NCI-H2196 (cell line): ENCODE results near the gene MYCBPAP.

Experiments used
- DNase-seq: peaks from one replicate; lab custom pipeline; 2025; ENCODE audit not compliant: unreplicated experiment; lab: John Stamatoyannopoulos, UW

Gene MYCBPAP

DNA sequence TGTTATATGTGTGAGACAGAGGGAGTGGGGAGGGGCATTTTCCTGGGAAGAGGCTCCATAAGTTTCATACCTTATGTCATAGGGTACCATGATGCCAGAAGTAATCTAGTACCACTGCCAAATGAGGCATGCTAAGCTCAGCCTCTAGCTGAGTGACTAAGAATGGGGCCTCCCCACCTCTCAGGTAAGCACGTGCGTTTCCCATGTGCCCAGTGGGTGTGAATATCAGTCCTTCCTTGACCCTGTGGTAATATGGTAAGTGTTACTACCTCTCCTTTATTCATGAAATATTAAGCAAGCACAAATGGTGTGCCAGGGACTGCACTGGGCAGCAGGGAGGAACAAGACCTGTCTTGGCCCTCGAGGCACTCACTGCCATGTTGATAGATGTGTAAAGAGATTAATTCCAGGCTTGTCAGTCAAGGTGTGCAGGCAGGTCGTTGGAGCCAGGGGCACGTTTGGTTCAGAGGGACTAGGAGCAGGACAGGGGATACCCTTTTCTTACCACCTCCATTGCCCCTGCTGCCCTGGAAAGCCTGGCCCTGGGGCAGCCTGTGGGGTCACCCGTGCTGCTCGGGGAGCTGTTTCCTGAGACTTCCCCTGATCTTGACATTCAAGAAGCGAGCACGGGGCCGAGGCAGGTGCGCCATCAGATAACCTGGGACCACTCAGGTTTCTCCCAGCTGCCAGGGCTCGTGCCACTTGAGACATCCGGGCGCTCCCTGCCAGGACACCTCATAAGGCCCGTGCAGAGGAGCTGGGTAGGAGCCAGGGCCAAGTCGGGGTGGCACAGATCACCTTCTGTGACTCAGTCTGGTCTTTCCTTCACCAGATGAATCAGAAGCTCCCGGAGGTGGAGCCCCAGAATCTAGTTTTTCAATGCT is 20.8 kb upstream of the MYCBPAP start:
- peak; percentile 79 for DNase-seq

DNA sequence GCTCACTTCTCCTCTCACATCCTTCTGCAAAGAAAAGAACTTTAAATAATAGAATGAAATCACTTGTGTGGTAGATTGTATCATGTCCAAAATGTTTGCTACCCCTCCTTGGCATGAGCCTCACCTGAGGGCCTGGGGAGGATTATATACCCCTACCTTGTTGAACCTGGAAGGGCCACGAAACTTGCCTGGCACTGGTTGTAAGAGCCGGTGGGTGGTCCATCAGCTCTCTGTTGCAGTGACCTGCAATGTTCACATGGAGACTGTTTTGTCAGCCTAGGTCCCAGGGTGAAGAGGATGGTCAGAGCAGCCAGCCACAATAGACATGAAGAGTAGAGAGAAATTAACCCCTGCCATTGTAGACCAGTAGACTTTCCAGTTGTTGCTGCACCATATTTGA is 19.4 kb upstream of the MYCBPAP start:
- no peak for DNase-seq

DNA sequence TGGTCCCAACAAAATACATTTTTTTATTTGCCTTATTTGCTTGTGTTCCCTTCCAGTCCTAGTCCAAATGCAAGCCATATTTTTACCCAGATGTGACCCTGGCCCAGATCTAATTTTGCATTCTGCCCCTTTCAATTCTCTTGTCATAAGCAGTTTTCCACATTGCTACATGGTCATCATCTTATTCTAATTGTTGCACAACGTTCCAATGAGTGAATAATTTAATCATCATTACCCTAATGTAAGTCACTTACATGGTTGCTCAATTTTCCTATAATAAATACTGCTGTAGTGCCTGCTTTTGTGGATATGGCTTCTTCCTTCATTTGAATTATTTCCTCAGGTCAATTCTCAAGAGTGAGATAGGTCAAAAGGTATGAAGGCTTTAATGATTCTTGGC is 16.7 kb upstream of the MYCBPAP start:
- no peak for DNase-seq

DNA sequence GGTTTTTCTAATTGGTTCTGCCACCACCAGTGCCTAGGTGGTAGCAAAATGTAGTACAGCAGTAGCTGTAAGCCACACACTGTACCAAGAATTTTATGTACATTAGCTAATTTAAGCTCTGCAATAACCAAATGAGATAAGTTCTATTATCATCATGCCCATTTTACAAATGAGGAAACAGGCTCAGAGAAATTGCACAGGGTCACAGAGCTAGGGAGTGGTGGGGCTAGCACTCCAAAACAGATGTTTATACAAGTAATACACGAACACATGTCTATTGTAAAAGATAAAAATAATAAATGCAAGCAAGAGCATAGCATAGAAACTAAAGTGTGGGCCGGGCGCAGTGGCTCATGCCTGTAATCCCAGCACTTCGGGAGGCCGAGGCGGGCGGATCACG is 16.0 kb upstream of the MYCBPAP start:
- no peak for DNase-seq

GRCh38 chr17:50493744-50494143 is 14.5 kb upstream of the MYCBPAP start:
- no peak for DNase-seq

GRCh38 chr17:50495217-50495823 is 12.9 kb upstream of the MYCBPAP start:
- no peak for DNase-seq

DNA sequence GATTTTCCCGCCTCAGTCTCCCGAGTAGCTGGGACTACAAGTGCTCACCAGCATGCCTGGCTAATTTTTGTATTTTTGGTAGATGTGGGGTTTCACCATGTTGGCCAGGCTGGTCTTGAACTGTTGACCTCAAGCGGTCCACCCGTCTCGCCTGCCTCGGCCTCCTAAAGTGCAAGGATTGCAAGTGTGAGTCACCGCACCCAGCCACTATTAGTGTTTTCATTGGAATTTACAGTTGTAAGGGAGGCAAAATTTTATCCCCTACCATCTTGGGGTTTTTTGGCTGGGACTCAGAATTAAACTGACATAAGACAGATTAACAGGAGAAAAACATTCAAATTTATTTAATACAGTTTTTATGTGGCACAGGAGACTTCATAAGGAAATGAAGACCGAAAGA is 12.3 kb upstream of the MYCBPAP start:
- DNase-seq = no peak

DNA sequence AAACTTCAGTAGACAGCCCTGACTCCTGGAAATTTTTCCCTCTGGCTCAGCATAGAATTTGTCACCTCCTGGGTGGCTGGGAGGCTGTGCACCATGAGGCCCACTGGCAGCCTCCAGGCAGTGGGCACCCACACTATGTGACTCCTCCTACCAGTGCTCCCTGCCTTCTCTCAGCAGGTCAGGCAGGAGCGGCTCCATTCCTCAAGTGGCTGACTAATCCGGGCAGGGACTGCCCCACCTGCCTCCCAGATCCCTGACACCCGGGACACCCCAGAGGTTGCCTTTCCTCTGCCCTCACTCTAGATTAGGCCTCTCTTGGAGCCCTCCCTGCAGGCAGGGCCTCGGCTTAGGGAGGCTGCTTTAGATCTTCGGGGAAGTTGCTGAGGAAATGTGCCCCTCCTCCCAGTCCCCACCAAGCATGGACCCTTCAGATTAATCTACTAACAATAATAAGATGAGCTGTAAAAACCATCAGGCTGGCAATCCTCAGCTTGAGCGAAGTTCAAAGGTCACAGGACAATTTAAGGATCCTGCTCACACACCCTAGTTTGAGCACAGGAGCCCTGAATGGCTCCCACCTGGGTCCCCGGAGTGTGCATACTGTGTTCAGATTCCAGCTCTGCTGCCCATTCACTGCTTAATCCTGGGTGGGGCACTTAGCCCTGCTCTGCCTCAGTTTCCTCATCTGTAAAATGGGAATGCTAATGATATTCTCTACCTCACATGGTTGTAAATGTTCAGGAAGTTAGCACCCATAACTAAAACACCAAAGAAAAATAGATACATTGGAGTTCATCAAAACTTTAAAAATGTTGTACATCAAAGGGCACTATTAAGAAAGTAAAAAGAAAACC is 10.0 kb upstream of the MYCBPAP start:
- no peak for DNase-seq

DNA sequence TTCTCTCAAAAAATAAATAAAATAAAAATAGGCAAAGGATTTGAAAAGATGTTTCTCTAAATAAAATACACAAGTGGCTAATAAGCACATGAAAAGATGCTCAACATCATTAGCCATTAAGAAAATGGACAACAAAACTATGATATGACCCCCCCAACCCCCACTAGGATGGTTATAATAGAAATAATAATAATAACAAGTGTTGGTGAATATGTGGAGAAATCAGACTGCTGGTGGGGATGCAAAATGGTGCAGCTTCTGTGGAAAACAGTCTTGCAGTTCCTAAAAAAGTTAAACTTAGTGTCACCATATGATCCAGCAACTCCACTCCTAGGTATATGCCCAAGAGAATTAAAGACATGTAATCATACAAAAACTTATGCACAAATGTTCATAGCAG is 9.0 kb upstream of the MYCBPAP start:
- no peak for DNase-seq

DNA sequence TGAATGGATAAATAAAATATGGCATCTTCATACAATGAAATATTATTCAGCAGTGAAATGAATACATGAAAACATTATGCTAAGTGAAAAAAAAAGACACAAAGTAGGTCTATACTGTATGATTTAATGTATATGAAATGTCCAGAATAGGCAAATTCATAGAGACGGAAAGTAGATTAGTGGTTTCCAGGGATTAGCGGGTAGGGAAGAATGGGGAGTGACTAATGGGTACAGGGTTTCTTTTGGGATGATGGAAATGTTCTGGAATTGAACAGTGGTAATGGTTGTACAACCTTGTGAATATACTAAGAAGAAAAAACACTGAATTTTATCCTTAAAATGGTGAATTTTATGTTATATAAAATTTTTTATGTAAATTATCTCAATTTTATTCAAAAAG is 8.5 kb upstream of the MYCBPAP start:
- no peak for DNase-seq

- peak; percentile 23 for DNase-seq
Measured at GRCh38 chr17:50501054-50501453, 7.2 kb upstream of the MYCBPAP start.

GRCh38 chr17:50502301-50502990 is 5.8 kb upstream of the MYCBPAP start:
- DNase-seq = no peak

DNA sequence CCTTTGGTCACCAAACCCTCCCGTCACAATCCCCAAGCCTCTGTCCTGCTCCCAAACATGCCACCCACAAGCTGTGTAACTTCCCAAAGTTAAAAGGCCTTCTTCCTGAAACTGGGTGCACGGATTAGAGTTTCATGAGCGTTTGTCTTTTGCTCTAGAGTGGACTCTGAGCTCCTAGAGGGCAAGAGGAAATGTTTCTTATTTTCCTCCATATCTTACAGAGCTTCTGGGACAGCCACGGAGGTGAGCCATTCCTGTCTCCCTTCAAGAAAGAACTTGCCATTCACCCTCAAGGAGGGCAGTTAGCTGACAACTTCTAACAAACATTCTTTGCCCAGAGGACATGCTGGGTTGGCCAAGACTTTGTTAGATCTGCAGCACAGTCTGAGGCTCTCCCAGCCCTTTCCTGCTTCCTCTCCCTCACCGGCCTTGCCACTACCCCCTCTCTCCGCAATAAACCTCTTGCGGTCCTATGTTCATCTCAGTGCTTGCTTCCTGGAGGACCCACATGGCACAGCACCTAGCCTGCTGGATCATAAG is 2.6 kb upstream of the MYCBPAP start:
- no peak for DNase-seq

GRCh38 chr17:50506298-50506697 is 1.9 kb upstream of the MYCBPAP start:
- no peak for DNase-seq

- DNase-seq = no peak
Measured at GRCh38 chr17:50508573-50509460, 578 bp downstream of the MYCBPAP start.

DNA sequence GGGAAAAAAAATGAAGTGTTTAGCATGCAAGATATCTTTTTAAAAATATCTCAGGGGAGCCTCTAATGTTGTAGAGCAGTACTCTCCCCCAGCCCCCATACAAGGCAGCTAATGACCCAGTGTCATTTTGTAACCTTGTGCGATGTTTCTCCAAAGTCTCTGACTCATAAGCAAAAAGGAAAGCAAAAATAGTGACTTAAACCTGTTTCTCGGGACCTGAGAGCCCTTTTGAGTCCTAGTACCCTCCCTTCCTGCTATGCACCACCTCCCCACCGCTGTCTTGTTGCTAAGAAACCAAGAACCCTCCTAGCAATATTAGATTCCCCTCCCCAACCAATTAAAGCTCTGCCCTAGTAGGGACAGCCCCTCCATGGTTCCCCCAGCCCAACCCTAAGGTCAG is 2.8 kb downstream of the MYCBPAP start:
- DNase-seq = no peak

DNA sequence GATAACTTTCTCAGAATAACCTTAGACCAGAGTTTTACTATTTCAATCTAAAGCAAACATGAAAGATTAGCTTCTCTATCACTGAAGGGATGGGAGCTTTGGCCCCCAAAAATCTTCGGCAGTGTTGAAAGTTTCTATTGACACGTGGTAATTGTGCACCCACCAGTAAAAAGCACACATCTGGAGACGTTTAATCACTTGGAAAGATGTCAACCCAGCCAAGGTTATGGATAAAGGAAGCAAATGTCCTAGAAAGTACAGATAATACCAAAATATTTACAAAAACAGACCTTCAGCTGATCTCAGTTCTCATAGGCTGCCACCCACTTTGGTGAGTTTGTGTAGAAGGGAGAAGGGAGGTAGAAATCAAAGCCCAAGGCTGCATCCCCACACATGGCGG is 5.3 kb downstream of the MYCBPAP start:
- DNase-seq = no peak

- DNase-seq = no peak
Measured at GRCh38 chr17:50514388-50514787, 6.1 kb downstream of the MYCBPAP start.

GRCh38 chr17:50514936-50515702 is 6.9 kb downstream of the MYCBPAP start:
- DNase-seq = no peak
